IMR-90 (cell line): ENCODE measurements around the gene HEXA. TPM values are rescaled to one million over a fixed set of nuclear protein-coding genes. Genes with fewer than 3 reads are reported as not detected.

ENCODE experiments used
- ATAC-seq: fragments of 200-7000 bp; cut with Tn5 transposase; 2 replicates; pipeline ENCODE4 v1.9.1; 2020; ENCODE audit warnings: low read depth, mild to moderate bottlenecking, moderate library complexity
- BruUV-seq: library from RNA; stranded (reverse); fragments of 400-500 nt; replicated peaks from 2 replicates; lab custom pipeline; 2021; lab: Mats Ljungman, UMichigan
- CTCF ChIA-PET: fragments of 300-600 bp; formaldehyde crosslinking; extraction: SDS; loops from one replicate; lab custom pipeline; 2021; ENCODE audit warnings: antibody characterized with exemption; lab: Yijun Ruan, JAX
- POLR2A ChIA-PET: fragments of 300-600 bp; sonication (Branson Sonifier 250); formaldehyde crosslinking; loops from one replicate; lab custom pipeline; 2022; ENCODE audit warnings: antibody characterized with exemption; ENCODE audit not compliant: unreplicated experiment; lab: Charles Lee
- DNase-seq: peaks from one replicate; pipeline ENCODE4 v3.0.0; 2013
- H2AFZ ChIP-seq: replicated peaks from 2 replicates; pipeline ENCODE3; 2013; ENCODE audit warnings: low read length, mild to moderate bottlenecking; ENCODE audit not compliant: poor library complexity
- H2AK5ac ChIP-seq: 2 replicates; pipeline ENCODE4 v1.6.1; 2013; ENCODE audit warnings: low read depth, low read length, inconsistent platforms
- H2AK9ac ChIP-seq: replicated peaks from 2 replicates; pipeline ENCODE3; 2013; ENCODE audit warnings: mild to moderate bottlenecking, low read depth, low read length, moderate library complexity; ENCODE audit not compliant: poor library complexity
- H2BK120ac ChIP-seq: 2 replicates; pipeline ENCODE4 v1.6.1; 2013; ENCODE audit warnings: low read depth, low read length, inconsistent platforms
- H2BK15ac ChIP-seq: 3 replicates; pipeline ENCODE4 v1.6.1; 2013; ENCODE audit warnings: low read depth, low read length, inconsistent platforms
- H2BK20ac ChIP-seq: 2 replicates; pipeline ENCODE4 v1.6.1; 2013; ENCODE audit warnings: low read depth, mild to moderate bottlenecking, inconsistent platforms, low read length, moderate library complexity
- H2BK5ac ChIP-seq: 2 replicates; pipeline ENCODE4 v1.6.1; 2013; ENCODE audit warnings: mild to moderate bottlenecking, low read depth, low read length, inconsistent platforms; ENCODE audit not compliant: poor library complexity, severe bottlenecking
- H3K14ac ChIP-seq: replicated peaks from 2 replicates; pipeline ENCODE4 v1.6.1; 2013; ENCODE audit warnings: low read depth, low read length, inconsistent platforms
- H3K18ac ChIP-seq: 2 replicates; pipeline ENCODE4 v1.6.1; 2013; ENCODE audit warnings: low read depth, low read length, control low read depth
- H3K23ac ChIP-seq: 2 replicates; pipeline ENCODE4 v1.6.1; 2013; ENCODE audit warnings: low read depth, low read length, inconsistent platforms
- H3K27ac ChIP-seq: 2 replicates; pipeline ENCODE4 v1.5.1; 2013; ENCODE audit warnings: mild to moderate bottlenecking, control low read depth, low read length; ENCODE audit not compliant: insufficient read depth
- H3K27me3 ChIP-seq: 2 replicates; pipeline ENCODE4 v1.6.1; 2013; ENCODE audit warnings: low read length; ENCODE audit not compliant: control insufficient read depth, insufficient read depth
- H3K36me3 ChIP-seq: 2 replicates; pipeline ENCODE4 v1.6.1; 2013; ENCODE audit warnings: low read length, mixed read lengths; ENCODE audit not compliant: control insufficient read depth, insufficient read depth
- H3K4ac ChIP-seq: 2 replicates; pipeline ENCODE4 v1.6.1; 2013; ENCODE audit warnings: low read depth, low read length, inconsistent platforms
- H3K4me1 ChIP-seq: 2 replicates; pipeline ENCODE4 v1.6.1; 2013; ENCODE audit warnings: low read length, mixed read lengths; ENCODE audit not compliant: control insufficient read depth, insufficient read depth
- H3K4me2 ChIP-seq: 2 replicates; pipeline ENCODE4 v1.6.1; 2013; ENCODE audit warnings: low read depth, mild to moderate bottlenecking, control low read depth, low read length, moderate library complexity
- H3K4me3 ChIP-seq: 2 replicates; pipeline ENCODE4 v1.5.1; 2013; ENCODE audit warnings: low read depth, mild to moderate bottlenecking, control low read depth, low read length, moderate library complexity; ENCODE audit not compliant: insufficient read depth
- H3K56ac ChIP-seq: 2 replicates; pipeline ENCODE4 v1.6.1; 2013; ENCODE audit warnings: low read length, inconsistent platforms; ENCODE audit not compliant: insufficient read depth; ENCODE audit errors: extremely low read depth
- H3K79me1 ChIP-seq, 2 experiments: 2 replicates each; pipeline ENCODE4 v1.6.1; 2013; ENCODE audit warnings: low read length in 2 of 2, inconsistent platforms in 1 of 2, low read depth in 1 of 2
- H3K9ac ChIP-seq: 2 replicates; pipeline ENCODE4 v1.6.1; 2013; ENCODE audit warnings: low read depth, low read length, control low read depth
- H3K9me1 ChIP-seq: 2 replicates; pipeline ENCODE4 v1.6.1; 2013; ENCODE audit warnings: low read length, inconsistent platforms; ENCODE audit not compliant: insufficient read depth
- H3K9me3 ChIP-seq: 2 replicates; pipeline ENCODE4 v1.6.1; 2013; ENCODE audit warnings: low read length; ENCODE audit not compliant: control insufficient read depth, insufficient read depth
- H4K20me1 ChIP-seq: 2 replicates; pipeline ENCODE4 v1.6.1; 2013; ENCODE audit warnings: low read length, inconsistent platforms; ENCODE audit not compliant: insufficient read depth
- H4K5ac ChIP-seq: 2 replicates; pipeline ENCODE4 v1.6.1; 2013; ENCODE audit warnings: mild to moderate bottlenecking, low read depth, low read length, control low read depth
- H4K8ac ChIP-seq, 2 experiments: 2 replicates each; pipeline ENCODE4 v1.6.1; 2013; ENCODE audit warnings: low read depth in 2 of 2, low read length in 2 of 2, control low read depth in 1 of 2, inconsistent platforms in 1 of 2
- H4K91ac ChIP-seq: 2 replicates; pipeline ENCODE4 v1.6.1; 2013; ENCODE audit warnings: low read depth, low read length, inconsistent platforms; ENCODE audit not compliant: insufficient read depth
- CEBPB ChIP-seq: IDR thresholded peaks from 2 replicates; pipeline ENCODE4 v1.6.1; 2012; ENCODE audit warnings: low read depth, low read length, improper control_type of control experiment
- CHD1 ChIP-seq: IDR thresholded peaks from 2 replicates; pipeline ENCODE4 v1.6.1; 2012; ENCODE audit warnings: low read depth, low read length, improper control_type of control experiment
- ELK1 ChIP-seq: fragments of 150-350 bp; IDR thresholded peaks from 2 replicates; pipeline ENCODE4 v1.6.1; 2016; ENCODE audit warnings: low read depth, mild to moderate bottlenecking, low read length, moderate library complexity, borderline replicate concordance
- FOS ChIP-seq: fragments of 150-350 bp; IDR thresholded peaks from 2 replicates; pipeline ENCODE4 v1.6.1; 2016; ENCODE audit warnings: low read depth, low read length
- MAFK ChIP-seq: IDR thresholded peaks from 2 replicates; pipeline ENCODE4 v1.6.1; 2012; ENCODE audit warnings: low read depth, low read length, improper control_type of control experiment
- MAZ ChIP-seq: IDR thresholded peaks from 2 replicates; pipeline ENCODE4 v1.6.1; 2012; ENCODE audit warnings: low read depth, mild to moderate bottlenecking, low read length, improper control_type of control experiment, moderate library complexity, borderline replicate concordance
- MXI1 ChIP-seq: IDR thresholded peaks from 2 replicates; pipeline ENCODE4 v1.6.1; 2012; ENCODE audit warnings: low read depth, mild to moderate bottlenecking, low read length, moderate library complexity, borderline replicate concordance
- POLR2A ChIP-seq: IDR thresholded peaks from 2 replicates; pipeline ENCODE4 v1.6.1; 2012; ENCODE audit warnings: mild to moderate bottlenecking, low read depth, low read length
- RAD21 ChIP-seq: IDR thresholded peaks from 2 replicates; pipeline ENCODE4 v1.6.1; 2012; ENCODE audit warnings: low read length, improper control_type of control experiment
- RCOR1 ChIP-seq: IDR thresholded peaks from 2 replicates; pipeline ENCODE4 v1.6.1; 2012; ENCODE audit warnings: mild to moderate bottlenecking, low read length, improper control_type of control experiment; ENCODE audit not compliant: insufficient replicate concordance
- SMC3 ChIP-seq: fragments of 150-350 bp; IDR thresholded peaks from 2 replicates; pipeline ENCODE4 v1.6.1; 2016; ENCODE audit warnings: low read depth, mild to moderate bottlenecking, antibody characterized with exemption, low read length, moderate library complexity
- WGBS, 2 experiments: methylation state at CpG; one replicate each; pipeline versions ENCODE4 v1.1.5 to v1.1.7; 2013; ENCODE audit warnings: missing lambda C conversion rate in 2 of 2; ENCODE audit not compliant: insufficient read length in 1 of 2; ENCODE audit errors: extremely low coverage in 2 of 2; 5-methylcytosine and 5-hydroxymethylcytosine counted together
- dilution Hi-C: fragments of 300-500 bp; cut with HindIII; formaldehyde crosslinking; loops from one replicate; pipeline ENCODE4 v1.14.3; 2018; ENCODE audit warnings: low sequenced_read_pairs; ENCODE audit not compliant: unreplicated experiment
- in situ Hi-C: fragments of 300-500 bp; cut with MboI; formaldehyde crosslinking; loops from 3 replicates; pipeline ENCODE4 v1.14.3; 2019; ENCODE audit warnings: low sequenced_read_pairs, inconsistent platforms, mixed read lengths
- intact Hi-C: fragments of 100-400 bp; cut with micrococcal nuclease; formaldehyde crosslinking; loops from 2 replicates; pipeline ENCODE4 v1.10.0; 2022
- polyA plus RNA-seq, 3 experiments: library from polyadenylated mRNA; depleted of rRNA; stranded (reverse); fragments of >200 nt; gene quantifications; 2 replicates each; pipeline ENCODE4 v1.2.3, GENCODE V29; 2012; ENCODE audit warnings: low replicate concordance in 1 of 3
- total RNA-seq: library from RNA; depleted of rRNA; stranded (reverse); fragments of >200 nt; gene quantifications from 2 replicates; pipeline ENCODE4 v1.2.3, GENCODE V29; 2012

The HEXA gene
- total and polyA plus RNA-seq, 2 of the 4 experiments (the other 2 are of a cell fraction): 19.4 to 115 TPM

GRCh38 chr15:72344602-72345001 is 31.2 kb downstream of the HEXA start:
- Histone ChIP-seq H4K91ac (no peak overlapping the region), H3K27me3 (no peaks in the 10 kb centered on the region), H4K8ac (no peak overlapping the region), H2AK9ac (no peak overlapping the region), H4K20me1 (peaks cover 7% of the 10 kb centered on the region; the same call in 1 of the 2 replicates), H2BK120ac (no peak overlapping the region), H3K18ac (no peak overlapping the region), H4K5ac (no peak overlapping the region), H3K79me1 (no peaks in the 10 kb centered on the region), H3K4me2 (no peak overlapping the region), H3K9me3 (no peaks in the 10 kb centered on the region), H3K56ac (no peak overlapping the region), H3K9me1 (no peaks in the 10 kb centered on the region; the same call in none of the 2 replicates), H2BK5ac (no peak overlapping the region), H3K23ac (no peak overlapping the region), H3K9ac (no peak overlapping the region), H3K4me1 (no peaks in the 10 kb centered on the region), H2BK15ac (no peak overlapping the region), H3K14ac (no peak overlapping the region), H3K4ac (no peak overlapping the region), H3K27ac (no peak overlapping the region), H3K36me3 (peaks cover 51% of the 10 kb centered on the region), H3K4me3 (no peak overlapping the region), H2BK20ac (no peak overlapping the region), H2AFZ (no peak overlapping the region), H2AK5ac (no peak overlapping the region)
- ChIA-PET CTCF (no interaction called here), POLR2A (no interaction called here)
- TF ChIP-seq MAZ: no peak
- TF ChIP-seq MAFK: no peak
- TF ChIP-seq CHD1: no peak
- TF ChIP-seq SMC3: no peak
- TF ChIP-seq RAD21: no peak
- no peak for TF ChIP-seq CEBPB
- no peak for TF ChIP-seq RCOR1
- no peak for TF ChIP-seq MXI1
- no peak for TF ChIP-seq FOS
- TF ChIP-seq ELK1: no peak
- TF ChIP-seq POLR2A: no peak
- no peak for DNase-seq
- 100% methylated on average over 1 of the region's 1 CpG; no CpG with 5 or more reads in 1 of the 2 experiments for whole genome bisulfite sequencing, 2 experiments
- ATAC-seq: no peak
- no TSS peak for BruUV-seq
- intact Hi-C loops (no loop called here), dilution Hi-C loops (no loop called here), in situ Hi-C loops (no loop called here)
